Fibroblast of lung (primary cell): ENCODE measurements around the gene CYP1A2. TPM values are rescaled to one million over a fixed set of nuclear protein-coding genes. Genes with fewer than 3 reads are reported as not detected.

Experiments used
- DNase-seq, 2 donors: peaks; one replicate each; pipeline versions ENCODE4 v3.0.0 to v3.0.0-alpha.2; 2010; ENCODE audit warnings: low read depth in 2 of 2
- H2AFZ ChIP-seq: 2 replicates; pipeline ENCODE4 v1.5.1; 2012; ENCODE audit warnings: low read length, control low read depth, inconsistent platforms
- H3K27ac ChIP-seq: 2 replicates; pipeline ENCODE4 v1.5.1; 2011; ENCODE audit warnings: low read length, control low read depth; ENCODE audit not compliant: insufficient read depth
- H3K27me3 ChIP-seq: 2 replicates; pipeline ENCODE4 v1.5.1; 2011; ENCODE audit warnings: mild to moderate bottlenecking, low read length; ENCODE audit not compliant: control insufficient read depth, insufficient read depth
- H3K36me3 ChIP-seq: 2 replicates; pipeline ENCODE4 v1.5.1; 2011; ENCODE audit warnings: low read length; ENCODE audit not compliant: control insufficient read depth, insufficient read depth
- H3K4me1 ChIP-seq: 2 replicates; pipeline ENCODE4 v1.5.1; 2011; ENCODE audit warnings: low read length; ENCODE audit not compliant: control insufficient read depth, insufficient read depth; ENCODE audit errors: extremely low read depth
- H3K4me2 ChIP-seq: 2 replicates; pipeline ENCODE4 v1.5.1; 2011; ENCODE audit warnings: low read length, control low read depth; ENCODE audit not compliant: insufficient read depth; ENCODE audit errors: extremely low read depth
- H3K4me3 ChIP-seq, 4 experiments: fragments of 200-600 bp in 1 of 4; sonication (generic) in 1 of 4; replicated peaks in 1 of 4; 2 replicates each; pipeline ENCODE4 v1.5.1; 2011 to 2016; ENCODE audit warnings: low read length in 4 of 4, low read depth in 3 of 4, mild to moderate bottlenecking in 3 of 4, control low read depth in 2 of 4, inconsistent platforms in 1 of 4, mixed read lengths in 1 of 4; ENCODE audit not compliant: insufficient read depth in 1 of 4; ENCODE audit errors: control extremely low read depth in 1 of 4
- H3K79me2 ChIP-seq: 2 replicates; pipeline ENCODE4 v1.5.1; 2012; ENCODE audit warnings: mild to moderate bottlenecking, low read length, inconsistent platforms; ENCODE audit not compliant: control insufficient read depth, insufficient read depth
- H3K9ac ChIP-seq: 2 replicates; pipeline ENCODE4 v1.5.1; 2011; ENCODE audit warnings: mild to moderate bottlenecking, low read length, control low read depth; ENCODE audit not compliant: insufficient read depth
- H3K9me3 ChIP-seq: 2 replicates; pipeline ENCODE4 v1.5.1; 2012; ENCODE audit warnings: low read depth, low read length; ENCODE audit not compliant: control insufficient read depth, insufficient read depth
- H4K20me1 ChIP-seq: 2 replicates; pipeline ENCODE4 v1.5.1; 2011; ENCODE audit warnings: low read length; ENCODE audit not compliant: control insufficient read depth, insufficient read depth; ENCODE audit errors: extremely low read depth
- EZH2 ChIP-seq: IDR thresholded peaks from 2 replicates; pipeline ENCODE4 v1.5.1; 2012; ENCODE audit warnings: low read length, control low read depth, mild to moderate bottlenecking; ENCODE audit errors: missing control alignments
- polyA plus RNA-seq, 2 donors: library from polyadenylated mRNA; depleted of rRNA in 1 of 2; stranded (reverse) in 1 of 2; unstranded in 1 of 2; fragments of >200 nt; gene quantifications; 2 replicates each; pipeline ENCODE4 v1.2.1, GENCODE V29; 2011 to 2012; ENCODE audit warnings: missing spikeins in 1 of 2
- total RNA-seq: library from RNA; depleted of rRNA; stranded (reverse); fragments of >200 nt; gene quantifications from 2 replicates; pipeline ENCODE4 v1.2.1, GENCODE V29; 2014
- TF ChIP-seq, protein P1 (sequence below), 2 donors: IDR thresholded peaks in 1 of 2; conservative IDR thresholded peaks in 1 of 2; 1 replicate in 1 of 2; 2 replicates in 1 of 2; pipeline ENCODE4 v1.5.1; 2011 to 2012; ENCODE audit warnings: low read length in 2 of 2, control low read depth in 1 of 2, inconsistent platforms in 1 of 2, low read depth in 1 of 2, mild to moderate bottlenecking in 1 of 2

CYP1A2 gene
- total and polyA plus RNA-seq, 2 donors (not counting 1 experiment from before 2014, with no cell fraction given): not detected

DNA sequence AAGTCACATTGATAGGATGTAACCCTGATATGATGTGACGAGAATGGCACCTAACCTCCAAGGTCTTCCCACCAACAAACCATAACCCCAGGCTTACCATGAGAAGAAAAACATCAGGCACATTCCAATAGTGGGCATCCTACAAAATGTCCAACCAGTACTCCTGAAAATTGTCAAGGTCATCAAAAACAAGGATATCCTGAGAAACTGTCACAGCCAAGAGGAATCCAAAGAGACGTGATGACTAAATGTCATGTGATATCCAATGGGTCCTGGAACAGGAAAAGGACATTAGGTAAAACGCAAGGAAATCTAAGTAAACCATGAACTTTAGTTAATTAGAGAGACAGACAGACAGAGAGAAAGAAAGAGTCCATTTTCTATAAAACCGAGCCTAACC lies 2.3 kb upstream of the CYP1A2 start:
- DNase-seq: no peak
- H4K20me1 ChIP-seq: no peaks in the 10 kb centered on the region
- H3K36me3 ChIP-seq: no peaks in the 10 kb centered on the region
- H2AFZ ChIP-seq: no peak overlapping the region
- H3K9ac ChIP-seq: no peak overlapping the region
- no peaks in the 10 kb centered on the region for H3K79me2 ChIP-seq
- TF ChIP-seq, protein P1, sequence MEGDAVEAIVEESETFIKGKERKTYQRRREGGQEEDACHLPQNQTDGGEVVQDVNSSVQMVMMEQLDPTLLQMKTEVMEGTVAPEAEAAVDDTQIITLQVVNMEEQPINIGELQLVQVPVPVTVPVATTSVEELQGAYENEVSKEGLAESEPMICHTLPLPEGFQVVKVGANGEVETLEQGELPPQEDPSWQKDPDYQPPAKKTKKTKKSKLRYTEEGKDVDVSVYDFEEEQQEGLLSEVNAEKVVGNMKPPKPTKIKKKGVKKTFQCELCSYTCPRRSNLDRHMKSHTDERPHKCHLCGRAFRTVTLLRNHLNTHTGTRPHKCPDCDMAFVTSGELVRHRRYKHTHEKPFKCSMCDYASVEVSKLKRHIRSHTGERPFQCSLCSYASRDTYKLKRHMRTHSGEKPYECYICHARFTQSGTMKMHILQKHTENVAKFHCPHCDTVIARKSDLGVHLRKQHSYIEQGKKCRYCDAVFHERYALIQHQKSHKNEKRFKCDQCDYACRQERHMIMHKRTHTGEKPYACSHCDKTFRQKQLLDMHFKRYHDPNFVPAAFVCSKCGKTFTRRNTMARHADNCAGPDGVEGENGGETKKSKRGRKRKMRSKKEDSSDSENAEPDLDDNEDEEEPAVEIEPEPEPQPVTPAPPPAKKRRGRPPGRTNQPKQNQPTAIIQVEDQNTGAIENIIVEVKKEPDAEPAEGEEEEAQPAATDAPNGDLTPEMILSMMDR (conservative IDR thresholded peaks at IDR 0.05 in 1 of 2, IDR thresholded peaks at IDR 0.05 in 1 of 2; ENCODE audit: low read depth in 1 of 2, low read length in 2 of 2): no peak
- TF ChIP-seq EZH2: no peak
- no peak overlapping the region for H3K27ac ChIP-seq
- no peaks in the 10 kb centered on the region for H3K9me3 ChIP-seq
- no peak overlapping the region for H3K4me3 ChIP-seq
- no peaks in the 10 kb centered on the region for H3K4me1 ChIP-seq
- H3K27me3 ChIP-seq: peaks cover 5% of the 10 kb centered on the region
- H3K4me2 ChIP-seq: no peak overlapping the region

DNA sequence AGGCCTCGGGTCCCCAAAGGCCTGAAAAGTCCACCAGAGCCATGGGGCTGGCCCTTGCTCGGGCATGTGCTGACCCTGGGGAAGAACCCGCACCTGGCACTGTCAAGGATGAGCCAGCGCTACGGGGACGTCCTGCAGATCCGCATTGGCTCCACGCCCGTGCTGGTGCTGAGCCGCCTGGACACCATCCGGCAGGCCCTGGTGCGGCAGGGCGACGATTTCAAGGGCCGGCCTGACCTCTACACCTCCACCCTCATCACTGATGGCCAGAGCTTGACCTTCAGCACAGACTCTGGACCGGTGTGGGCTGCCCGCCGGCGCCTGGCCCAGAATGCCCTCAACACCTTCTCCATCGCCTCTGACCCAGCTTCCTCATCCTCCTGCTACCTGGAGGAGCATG lies 1.2 kb downstream of the CYP1A2 start:
- Histone ChIP-seq H3K79me2 (no peaks in the 10 kb centered on the region), H3K27me3 (peaks cover 8% of the 10 kb centered on the region), H3K27ac (no peak overlapping the region), H4K20me1 (no peaks in the 10 kb centered on the region), H3K9ac (no peak overlapping the region), H3K4me2 (no peak overlapping the region), H3K4me1 (no peaks in the 10 kb centered on the region), H3K36me3 (no peaks in the 10 kb centered on the region), H3K4me3 (no peak overlapping the region), H3K9me3 (no peaks in the 10 kb centered on the region), H2AFZ (no peak overlapping the region)
- no peak for DNase-seq
- TF ChIP-seq, protein P1 (conservative IDR thresholded peaks at IDR 0.05 in 1 of 2, IDR thresholded peaks at IDR 0.05 in 1 of 2; ENCODE audit: low read depth in 1 of 2, low read length in 2 of 2): no peak
- no peak for TF ChIP-seq EZH2

DNA sequence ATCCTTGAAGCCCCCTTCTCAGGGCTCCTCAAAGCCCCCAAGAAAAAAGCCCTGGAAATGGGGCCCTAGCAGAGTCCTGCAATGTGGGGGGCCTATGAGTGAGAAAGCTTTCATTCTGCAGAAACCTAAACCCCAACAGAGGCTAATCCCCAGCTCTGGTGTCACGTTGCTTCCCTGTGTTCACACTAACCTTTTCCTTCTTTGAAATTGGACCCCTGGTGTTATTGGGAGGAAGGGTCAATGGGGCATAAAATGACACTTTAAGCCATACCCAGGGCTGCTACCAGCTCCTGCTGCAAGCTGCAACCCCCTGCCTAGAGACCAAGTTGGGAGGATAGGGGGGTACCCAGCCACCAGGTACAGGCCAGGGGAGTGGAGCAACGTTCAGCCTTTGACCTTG lies 2.1 kb downstream of the CYP1A2 start:
- Histone ChIP-seq H4K20me1 (no peaks in the 10 kb centered on the region), H2AFZ (no peak overlapping the region), H3K27me3 (peaks cover 8% of the 10 kb centered on the region), H3K36me3 (no peaks in the 10 kb centered on the region), H3K9ac (no peak overlapping the region), H3K79me2 (no peaks in the 10 kb centered on the region), H3K9me3 (no peaks in the 10 kb centered on the region), H3K4me1 (no peaks in the 10 kb centered on the region), H3K27ac (no peak overlapping the region), H3K4me3 (no peak overlapping the region), H3K4me2 (no peak overlapping the region)
- no peak for DNase-seq
- no peak for TF ChIP-seq EZH2
- TF ChIP-seq, protein P1 (conservative IDR thresholded peaks at IDR 0.05 in 1 of 2, IDR thresholded peaks at IDR 0.05 in 1 of 2; ENCODE audit: low read depth in 1 of 2, low read length in 2 of 2): no peak
